Epidermal melanocyte (primary cell): ENCODE data around the gene KRTAP19-7.

Experiments used
- DNase-seq: peaks from one replicate; pipeline ENCODE4 v3.0.0; 2011; ENCODE audit warnings: low spot score; ENCODE audit not compliant: insufficient read length

KRTAP19-7 gene, protein sequence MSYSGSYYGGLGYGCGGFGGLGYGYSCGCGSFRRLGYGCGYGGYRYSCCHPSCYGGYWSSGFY

GRCh38 chr21:30561264-30561895 lies at the start of gene KRTAP19-7:
Gene KRTAP19-7 (minus strand): TSS chr21:30561314. CDS start chr21:30561289, 25 bp downstream.
- DNase-seq: no peak

GRCh38 chr21:30605968-30606367 lies 44.9 kb upstream of the KRTAP19-7 start:
- DNase-seq: no peak

DNA sequence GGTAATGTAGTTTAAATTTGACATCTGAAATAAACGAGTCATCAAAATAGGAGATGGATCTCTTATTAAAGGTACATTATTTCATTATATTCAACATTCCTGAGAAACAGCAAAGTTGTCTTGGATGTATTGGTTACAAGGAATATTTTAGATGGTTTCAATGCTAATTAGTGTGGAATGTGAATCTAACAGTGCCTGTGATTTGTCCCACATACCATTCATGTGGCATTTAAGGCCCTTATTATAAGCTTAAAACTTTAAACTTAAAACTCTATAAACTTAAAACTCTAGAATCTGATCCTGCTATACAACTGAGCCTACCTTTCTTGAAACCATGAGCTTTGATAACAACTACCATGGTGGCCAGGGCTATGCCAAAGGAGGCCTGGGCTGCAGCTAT lies 39.7 kb upstream of the KRTAP19-7 start, which contains the start of gene KRTAP22-1:
KRTAP22-1 (plus strand) TSS at position 301 of the 400 bp plus-strand sequence.
- no peak for DNase-seq

DNA sequence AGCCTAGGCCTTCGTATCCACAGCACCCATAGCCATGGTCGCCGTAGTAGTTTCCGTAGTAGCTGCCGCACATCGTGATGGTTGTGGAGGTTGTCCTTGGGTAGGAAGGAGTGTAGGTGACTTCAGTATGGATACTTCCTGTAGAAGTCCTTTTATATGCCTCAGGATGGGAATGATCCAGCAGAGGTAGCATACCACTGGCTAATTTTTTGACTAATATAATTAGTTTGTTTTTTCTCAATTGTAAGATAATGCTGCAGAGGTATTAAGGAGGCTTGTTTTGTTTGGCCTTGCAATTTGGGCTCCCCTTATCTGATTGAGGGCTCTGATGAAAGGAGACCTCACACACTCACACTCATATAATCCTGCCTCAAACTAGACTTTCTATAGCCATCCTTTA lies 37.7 kb upstream of the KRTAP19-7 start, which contains the start of gene KRTAP6-2:
KRTAP6-2 (minus strand) TSS at position 101 of the 400 bp plus-strand sequence; CDS start at position 73, 28 bp downstream.
- no peak for DNase-seq

DNA sequence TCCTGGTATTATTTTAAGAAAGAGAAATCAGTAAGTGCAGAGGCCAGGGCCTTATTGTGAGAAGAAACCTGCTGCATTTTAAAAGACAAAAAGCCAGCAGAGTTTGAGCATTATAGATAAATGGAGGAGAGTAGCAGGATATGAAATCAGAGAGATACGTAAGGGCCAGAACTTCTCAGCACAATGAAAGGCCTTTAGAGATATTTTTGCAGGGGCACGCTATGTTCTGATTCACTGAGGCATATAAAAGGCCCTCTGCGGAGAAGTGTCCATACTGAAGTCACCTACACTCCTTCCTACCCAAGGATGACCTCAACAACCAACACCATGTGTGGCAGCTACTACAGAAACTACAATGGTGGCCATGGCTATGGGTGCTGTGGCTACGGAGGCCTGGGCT lies 31.0 kb upstream of the KRTAP19-7 start, which contains the start of gene KRTAP6-3:
KRTAP6-3 (plus strand) TSS at position 301 of the 400 bp plus-strand sequence; CDS start at position 307, 6 bp downstream.
- no peak for DNase-seq

DNA sequence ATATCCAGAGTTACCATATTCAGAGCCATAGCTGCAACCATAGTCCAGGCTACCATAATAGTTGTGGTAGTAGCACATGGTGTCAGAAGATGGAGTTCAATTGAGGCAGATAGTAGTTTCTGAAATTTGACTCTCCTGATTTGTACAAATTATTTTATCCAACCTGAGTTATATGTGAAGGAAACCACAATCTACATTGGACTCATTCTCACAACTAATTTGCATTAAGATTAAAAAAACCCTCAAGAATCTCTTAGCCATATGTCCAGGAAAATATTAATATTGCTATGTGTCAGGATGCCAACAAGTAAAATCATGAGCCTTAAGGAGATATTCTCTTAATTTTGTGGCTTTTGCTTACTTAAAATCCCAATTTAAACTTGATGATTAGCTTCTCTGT lies 29.2 kb upstream of the KRTAP19-7 start, which contains the start of gene KRTAP22-2:
KRTAP22-2 (minus strand) TSS at position 101 of the 400 bp plus-strand sequence.
- DNase-seq: no peak

- no peak for DNase-seq
These were observed 21.8 kb upstream of the KRTAP19-7 start for GRCh38 chr21:30582870-30583269.

DNA sequence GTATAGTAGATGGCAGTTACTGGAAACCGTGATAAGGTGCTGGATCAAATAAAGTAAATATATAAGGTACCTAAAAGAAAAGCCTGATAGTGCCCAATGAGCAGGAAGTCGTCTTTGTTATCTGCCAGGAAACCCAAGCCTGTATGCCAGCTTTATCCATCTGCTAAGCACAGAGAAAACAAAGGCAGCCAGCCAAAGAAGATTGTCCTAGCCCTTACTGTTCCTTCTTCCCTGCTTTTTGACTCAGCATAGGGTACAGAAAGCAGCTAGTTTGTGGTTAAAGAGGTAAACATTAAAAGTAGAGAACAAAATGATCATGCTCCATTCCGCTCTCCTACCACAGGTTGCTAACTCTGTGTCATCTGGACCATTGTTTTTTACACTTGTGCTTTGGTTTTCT lies 19.0 kb upstream of the KRTAP19-7 start:
- no peak for DNase-seq

DNA sequence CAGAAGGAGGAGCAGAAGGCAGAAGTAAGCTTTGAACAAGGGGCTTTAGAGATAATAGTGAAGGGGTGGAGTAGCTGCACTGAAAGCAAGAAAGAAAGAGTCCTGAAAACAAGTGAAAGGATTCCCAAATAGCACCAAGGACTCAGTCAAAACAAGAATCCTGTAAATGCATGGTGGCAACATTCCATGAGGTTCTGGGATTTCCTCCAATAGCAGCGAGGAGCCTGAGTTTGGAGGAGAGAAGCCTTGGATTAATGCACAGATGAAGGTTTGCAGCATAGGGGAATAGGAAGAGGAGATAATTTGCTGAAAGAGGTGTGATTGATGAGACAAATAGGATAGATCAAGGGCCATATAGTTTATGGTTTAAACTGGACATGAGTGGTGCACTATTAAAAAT lies 18.2 kb upstream of the KRTAP19-7 start:
- no peak for DNase-seq

DNA sequence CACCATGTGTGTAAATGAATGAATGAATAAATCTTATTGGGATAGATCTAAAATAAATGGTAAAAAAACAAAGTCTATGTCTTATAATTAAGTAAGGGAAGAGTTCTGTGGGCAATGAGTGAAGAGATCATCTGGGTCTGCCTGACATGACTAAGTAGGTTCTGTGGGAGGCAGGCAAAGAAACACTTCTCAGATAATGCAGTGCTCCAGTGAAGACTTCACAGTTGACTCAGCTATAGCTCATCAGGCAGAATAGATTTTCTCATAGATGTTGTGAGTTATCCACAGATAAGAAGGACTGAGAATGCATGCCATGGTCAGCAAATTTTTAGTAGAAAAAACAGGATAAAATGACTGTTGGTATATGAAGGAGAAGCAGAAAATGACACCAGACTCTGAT lies 16.7 kb upstream of the KRTAP19-7 start:
- no peak for DNase-seq

DNA sequence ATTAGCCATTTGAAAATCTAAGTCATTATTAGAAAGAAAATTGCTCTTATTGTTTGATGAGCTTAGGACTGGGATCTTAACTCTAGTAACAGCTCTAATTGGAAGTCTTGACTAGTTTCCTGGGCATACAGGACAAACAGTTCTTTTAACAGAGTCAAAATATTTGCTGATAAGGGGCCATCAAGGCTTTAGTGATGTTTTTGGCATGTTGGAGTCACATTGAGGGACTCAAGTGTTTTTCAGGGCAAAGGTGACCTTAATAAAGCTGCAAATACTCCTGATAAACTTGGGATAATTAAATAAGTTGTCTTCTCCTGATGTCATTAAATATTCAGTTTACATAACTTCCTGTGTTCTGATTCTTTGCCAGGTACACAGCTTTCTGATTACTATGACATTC lies 6.5 kb upstream of the KRTAP19-7 start:
- DNase-seq: no peak

- DNase-seq: no peak
These were observed 2.5 kb upstream of the KRTAP19-7 start for GRCh38 chr21:30563630-30564029.

GRCh38 chr21:30563072-30563471 lies 2.0 kb upstream of the KRTAP19-7 start:
- DNase-seq: no peak

DNA sequence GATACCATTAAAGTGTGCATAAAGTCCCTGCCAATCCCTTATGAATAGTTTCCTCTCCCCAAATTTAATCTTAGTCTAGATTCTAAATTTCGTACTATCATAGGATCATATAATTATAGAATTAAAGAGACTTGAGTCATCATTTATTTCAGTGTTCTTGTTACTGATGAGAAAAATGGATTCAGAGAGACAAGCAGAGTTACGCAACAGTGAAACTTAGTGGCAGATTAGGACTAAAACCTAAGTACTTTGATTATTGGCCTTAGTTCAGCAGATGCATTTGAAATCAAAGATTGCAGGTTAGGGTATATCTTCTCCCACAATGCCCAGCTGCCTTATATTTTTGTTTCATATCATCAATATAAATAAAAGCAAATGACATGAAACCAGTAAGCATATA lies 843 bp upstream of the KRTAP19-7 start:
- DNase-seq: no peak

DNA sequence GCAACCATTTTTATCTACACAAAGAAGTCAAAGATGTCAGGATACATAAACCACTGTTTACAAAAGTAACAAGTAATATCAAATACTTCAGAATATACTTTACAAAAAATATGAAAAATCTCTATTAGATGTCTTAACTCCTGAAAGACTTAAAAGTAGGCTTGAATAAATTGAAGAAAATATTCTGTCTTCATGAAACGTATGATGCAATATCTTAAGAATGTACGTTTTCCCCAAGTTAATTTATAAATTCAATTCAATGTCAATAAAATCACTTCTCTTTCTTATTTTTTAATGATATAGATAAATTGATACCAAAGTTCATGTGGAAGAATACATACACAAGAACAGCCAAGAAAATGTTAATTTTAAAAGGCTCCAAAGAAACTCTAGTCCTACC lies 6.0 kb downstream of the KRTAP19-7 start:
- DNase-seq: no peak

DNA sequence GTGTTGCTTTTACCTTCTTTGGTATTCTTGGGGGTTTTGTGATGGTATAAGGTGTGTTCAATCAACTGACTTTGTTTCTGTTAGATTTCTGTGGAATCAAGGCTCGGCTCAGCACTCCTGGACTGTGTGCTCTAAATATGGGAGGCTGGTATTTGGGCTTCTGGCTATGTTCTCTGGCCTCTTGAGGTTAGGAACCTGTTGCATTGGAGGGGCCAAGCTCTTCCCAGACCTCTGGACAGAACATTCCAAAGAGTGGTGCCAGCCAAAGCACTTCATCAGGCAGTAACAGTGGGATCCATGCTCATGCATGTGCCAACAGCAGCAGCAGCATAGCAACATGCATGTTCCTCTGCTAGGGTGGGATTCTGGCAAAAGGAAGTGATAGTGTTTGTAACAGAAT lies 8.3 kb downstream of the KRTAP19-7 start:
- DNase-seq: no peak

DNA sequence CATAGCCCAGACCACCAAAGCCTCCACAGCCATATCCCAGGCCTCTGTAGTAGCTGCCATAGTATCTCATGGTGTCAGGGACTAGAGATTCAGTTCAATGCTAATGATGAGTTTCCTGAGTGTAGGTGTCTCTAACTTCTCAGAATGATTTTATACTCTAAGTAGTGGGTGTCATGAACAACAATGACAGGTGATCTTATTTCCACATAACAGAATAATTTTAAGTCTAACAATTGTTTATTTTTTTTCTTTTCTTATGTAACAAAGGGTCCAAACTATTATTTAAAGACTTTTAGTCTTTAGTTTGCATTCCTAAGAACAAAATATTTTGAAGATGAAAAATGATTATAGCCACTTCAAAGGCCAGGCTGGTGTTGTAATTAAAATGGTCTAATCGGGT lies 19.4 kb downstream of the KRTAP19-7 start, which contains the start of gene KRTAP19-6:
KRTAP19-6 (minus strand) TSS at position 101 of the 400 bp plus-strand sequence; CDS start at position 70, 31 bp downstream.
- DNase-seq: no peak

GRCh38 chr21:30518876-30519275 lies 42.2 kb downstream of the KRTAP19-7 start:
- DNase-seq: no peak

DNA sequence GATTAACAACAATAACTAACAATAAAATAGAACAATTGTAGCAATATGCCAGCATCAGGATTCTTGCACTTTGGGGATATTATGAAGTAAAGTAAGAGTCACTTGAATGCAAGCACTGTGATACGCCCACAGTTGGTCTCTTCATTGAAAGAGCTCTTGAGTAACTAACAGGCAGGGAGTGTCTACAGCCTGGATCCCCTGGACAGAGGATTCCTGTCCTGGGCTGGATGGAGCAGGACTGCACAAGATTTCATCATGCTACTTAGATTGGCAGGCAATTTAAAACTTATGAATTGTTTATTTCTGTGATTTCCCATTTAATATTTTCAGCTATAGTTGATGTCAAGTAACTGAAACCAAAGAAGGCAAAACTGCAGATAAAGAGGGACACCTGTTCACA lies 45.4 kb downstream of the KRTAP19-7 start:
- no peak for DNase-seq
